Measurements from ENCODE around the gene APBA1. TPM values are rescaled to one million over a fixed set of nuclear protein-coding genes. Genes with fewer than 3 reads are reported as not detected.

The APBA1 gene
- total and polyA plus RNA-seq, 2 donors (not counting 3 experiments of a cell fraction or from before 2014, with no cell fraction given): 6.1 to 11.3 TPM

DNA sequence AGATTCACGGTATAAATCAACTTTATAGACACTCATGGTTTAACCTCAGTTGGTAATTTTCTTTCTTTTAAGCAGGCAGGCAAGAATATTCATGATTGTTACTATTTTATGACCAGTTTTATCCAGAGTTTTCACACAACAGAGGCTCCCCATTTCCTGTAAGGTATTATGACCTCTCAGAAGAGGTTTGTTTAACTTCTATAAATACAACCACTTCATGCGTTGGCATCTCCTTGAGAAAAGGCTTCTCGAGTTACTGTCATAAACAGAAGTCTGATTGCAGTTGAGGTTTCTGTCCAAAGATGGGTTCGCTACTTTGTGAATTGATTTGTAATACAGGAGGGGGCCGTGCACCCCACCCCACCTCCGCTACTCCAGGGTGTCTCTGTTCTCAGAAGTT, 291.9 kb downstream of the APBA1 start:
- dilution Hi-C loops (cut with MboI; ENCODE audit: extremely low pct_ligation_motif_present, low sequenced_read_pairs): no loop called here

More for the DNA sequence above, 291.9 kb downstream of the APBA1 start:
- H2AFZ ChIP-seq (ENCODE audit: low read depth, low read length): no peak overlapping the region
- no peaks in the 10 kb centered on the region for H4K20me1 ChIP-seq (replicated peaks; ENCODE audit: control insufficient read depth, extremely low read depth, insufficient read depth, low read length)
- intact Hi-C loops (cut with micrococcal nuclease): no loop called here
- no peaks in the 10 kb centered on the region for H3K27me3 ChIP-seq (ENCODE audit: control insufficient read depth in 2 of 2, insufficient read depth in 2 of 2, low read length in 2 of 2)
- no peak overlapping the region for H3K4me3 ChIP-seq (replicated peaks in 1 of 3; ENCODE audit: insufficient read depth in 1 of 3, low read depth in 1 of 3, low read length in 3 of 3)
- H3K79me2 ChIP-seq (ENCODE audit: control insufficient read depth, insufficient read depth, low read length): no peaks in the 10 kb centered on the region
- ChIA-PET POLR2A (no interaction called here), CTCF (no interaction called here)
- peaks cover 25% of the 10 kb centered on the region for H3K4me1 ChIP-seq (ENCODE audit: control insufficient read depth, extremely low read depth, insufficient read depth, low read length)
- TF ChIP-seq FOS (IDR thresholded peaks at IDR 0.05; ENCODE audit: borderline replicate concordance, insufficient read depth, low read length) (no peak), JUN (IDR thresholded peaks at IDR 0.05; ENCODE audit: borderline replicate concordance, insufficient read depth, insufficient read length, low read depth) (no peak), MYC (IDR thresholded peaks at IDR 0.05; ENCODE audit: low read depth, low read length) (no peak), POLR2AphosphoS5 (IDR thresholded peaks at IDR 0.05; ENCODE audit: insufficient read depth, low read depth, low read length) (no peak), GATA2 (IDR thresholded peaks at IDR 0.05; ENCODE audit: insufficient read depth, insufficient read length, low read depth, low read length) (no peak)
- TF ChIP-seq, protein P1, sequence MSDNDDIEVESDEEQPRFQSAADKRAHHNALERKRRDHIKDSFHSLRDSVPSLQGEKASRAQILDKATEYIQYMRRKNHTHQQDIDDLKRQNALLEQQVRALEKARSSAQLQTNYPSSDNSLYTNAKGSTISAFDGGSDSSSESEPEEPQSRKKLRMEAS (IDR thresholded peaks at IDR 0.05; ENCODE audit: insufficient read depth, insufficient read length): no peak
- TF ChIP-seq, protein P2, sequence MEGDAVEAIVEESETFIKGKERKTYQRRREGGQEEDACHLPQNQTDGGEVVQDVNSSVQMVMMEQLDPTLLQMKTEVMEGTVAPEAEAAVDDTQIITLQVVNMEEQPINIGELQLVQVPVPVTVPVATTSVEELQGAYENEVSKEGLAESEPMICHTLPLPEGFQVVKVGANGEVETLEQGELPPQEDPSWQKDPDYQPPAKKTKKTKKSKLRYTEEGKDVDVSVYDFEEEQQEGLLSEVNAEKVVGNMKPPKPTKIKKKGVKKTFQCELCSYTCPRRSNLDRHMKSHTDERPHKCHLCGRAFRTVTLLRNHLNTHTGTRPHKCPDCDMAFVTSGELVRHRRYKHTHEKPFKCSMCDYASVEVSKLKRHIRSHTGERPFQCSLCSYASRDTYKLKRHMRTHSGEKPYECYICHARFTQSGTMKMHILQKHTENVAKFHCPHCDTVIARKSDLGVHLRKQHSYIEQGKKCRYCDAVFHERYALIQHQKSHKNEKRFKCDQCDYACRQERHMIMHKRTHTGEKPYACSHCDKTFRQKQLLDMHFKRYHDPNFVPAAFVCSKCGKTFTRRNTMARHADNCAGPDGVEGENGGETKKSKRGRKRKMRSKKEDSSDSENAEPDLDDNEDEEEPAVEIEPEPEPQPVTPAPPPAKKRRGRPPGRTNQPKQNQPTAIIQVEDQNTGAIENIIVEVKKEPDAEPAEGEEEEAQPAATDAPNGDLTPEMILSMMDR (IDR thresholded peaks at IDR 0.05; ENCODE audit: extremely low read depth in 1 of 2, insufficient read depth in 1 of 2, low read depth in 1 of 2, low read length in 2 of 2): no peak
- peak; percentile 28 for FAIRE-seq
- H3K9me1 ChIP-seq (replicated peaks; ENCODE audit: control insufficient read depth, extremely low read depth, insufficient read depth, low read length): no peaks in the 10 kb centered on the region
- DNase-seq (ENCODE audit: low read depth, low spot score): peak; percentile 35
- no peaks in the 10 kb centered on the region for H3K9me3 ChIP-seq (replicated peaks; ENCODE audit: control insufficient read depth, insufficient read depth, low read length)
- H3K9ac ChIP-seq (replicated peaks; ENCODE audit: extremely low read depth, insufficient read depth, low read length): no peak overlapping the region
- no peaks in the 10 kb centered on the region for H3K36me3 ChIP-seq (ENCODE audit: control insufficient read depth in 2 of 2, extremely low read depth in 1 of 2, insufficient read depth in 2 of 2, low read length in 2 of 2)
- peak overlapping the region; percentile 14 for H3K4me2 ChIP-seq (ENCODE audit: insufficient read depth, low read length)
- no TSS peak for BruUV-seq (replicated peaks)
- H3K27ac ChIP-seq (ENCODE audit: insufficient read depth, low read depth, low read length): no peak overlapping the region
